CD1c-positive myeloid dendritic cell (primary cell): ENCODE results near the gene RCL1.

Experiments
- DNase-seq: peaks from one replicate; pipeline ENCODE4 v3.0.0-alpha.2; 2016; ENCODE audit errors: extremely low spot score

The RCL1 gene

GRCh38 chr9:4840018-4840417, 47.3 kb downstream of the RCL1 start:
- no peak for DNase-seq

- DNase-seq, result no peak
Observed at GRCh38 chr9:4842213-4842612, 49.5 kb downstream of the RCL1 start.

GRCh38 chr9:4842734-4843133, 50.0 kb downstream of the RCL1 start:
- DNase-seq, result no peak

- DNase-seq, result no peak
Observed at GRCh38 chr9:4844056-4844838, 51.5 kb downstream of the RCL1 start.

GRCh38 chr9:4849369-4849768, 56.6 kb downstream of the RCL1 start:
- DNase-seq, result no peak

GRCh38 chr9:4850603-4851310, 58.0 kb downstream of the RCL1 start:
- DNase-seq, result no peak

GRCh38 chr9:4852419-4852818, 59.7 kb downstream of the RCL1 start:
- DNase-seq, result no peak

- DNase-seq, result no peak
Observed at GRCh38 chr9:4854265-4854590, 61.5 kb downstream of the RCL1 start.

GRCh38 chr9:4855841-4856240, 63.1 kb downstream of the RCL1 start:
- DNase-seq, result no peak

GRCh38 chr9:4857163-4857810, 64.5 kb downstream of the RCL1 start:
- DNase-seq, result peak; percentile 32

- DNase-seq, result no peak
Observed at GRCh38 chr9:4859035-4859434, 66.3 kb downstream of the RCL1 start.

GRCh38 chr9:4860383-4860782, 67.6 kb downstream of the RCL1 start:
- DNase-seq, result no peak

GRCh38 chr9:4861145-4861544, 68.4 kb downstream of the RCL1 start:
- DNase-seq, result no peak

GRCh38 chr9:4861736-4862451, 69.2 kb downstream of the RCL1 start:
- DNase-seq, result no peak

GRCh38 chr9:4862506-4863250, 69.9 kb downstream of the RCL1 start:
- no peak for DNase-seq

- no peak for DNase-seq
Observed at GRCh38 chr9:4864234-4864661, 71.5 kb downstream of the RCL1 start.

GRCh38 chr9:4864698-4865097, 72.0 kb downstream of the RCL1 start:
- no peak for DNase-seq

GRCh38 chr9:4865681-4866080, 72.9 kb downstream of the RCL1 start:
- no peak for DNase-seq

GRCh38 chr9:4866239-4866969, 73.7 kb downstream of the RCL1 start:
- no peak for DNase-seq

- DNase-seq, result no peak
Observed at GRCh38 chr9:4873066-4873465, 80.3 kb downstream of the RCL1 start.

GRCh38 chr9:4875559-4875958, 82.8 kb downstream of the RCL1 start:
- no peak for DNase-seq
